Tibial artery (tissue), 4 donors: ENCODE results near the gene AASDHPPT.
"Not testable (repeated sequence)": the region's sequence is repeated elsewhere in the genome, so short reads cannot be mapped to it uniquely, and the experiment has no call there.

Experiments used
- DNase-seq, 2 donors: peaks; one replicate each; pipeline ENCODE4 v3.0.0-alpha.2; 2019
- H3K27ac ChIP-seq, 2 donors: fragments of 200-600 bp; sonication (generic) in 1 of 2; 1 replicate in 1 of 2; 2 replicates in 1 of 2; pipeline ENCODE4 v1.5.1; 2018 to 2019; ENCODE audit warnings: mild to moderate bottlenecking in 1 of 2
- H3K27me3 ChIP-seq, 2 donors: fragments of 200-600 bp; sonication (generic) in 1 of 2; one replicate each; pipeline versions ENCODE4 v1.5.1 to v1.6.0; 2016 to 2019
- H3K36me3 ChIP-seq, 3 donors: fragments of 200-600 bp; sonication (generic) in 2 of 3; one replicate each; pipeline ENCODE4 v1.5.1; 2016 to 2019; ENCODE audit warnings: mild to moderate bottlenecking in 2 of 3
- H3K4me1 ChIP-seq, 4 donors: fragments of 200-600 bp; sonication (generic) in 2 of 4; 1 replicate in 3 of 4; 2 replicates in 1 of 4; pipeline ENCODE4 v1.5.1; 2016 to 2019
- H3K4me3 ChIP-seq, 2 donors: fragments of 200-600 bp; sonication (generic) in 1 of 2; 1 replicate in 1 of 2; 2 replicates in 1 of 2; pipeline ENCODE4 v1.5.1; 2018 to 2019; ENCODE audit warnings: mild to moderate bottlenecking in 2 of 2
- H3K9me3 ChIP-seq, 3 donors: fragments of 200-600 bp; sonication (generic) in 1 of 3; one replicate each; pipeline ENCODE4 v1.5.1; 2016 to 2019
- intact Hi-C: fragments of 100-400 bp; cut with DNase I; formaldehyde crosslinking; loops from one replicate; pipeline ENCODE4 v1.15.0; 2023; ENCODE audit warnings: low total_unique reads
- TF ChIP-seq, protein P1 (sequence below), 2 experiments: fragments of 200-600 bp in 1 of 2; fragments of 450-650 bp in 1 of 2; IDR thresholded peaks; one replicate each; pipeline ENCODE4 v1.5.1; 2017 to 2019; ENCODE audit warnings: antibody characterized with exemption in 2 of 2, mild to moderate bottlenecking in 1 of 2, moderate library complexity in 1 of 2

Gene AASDHPPT

DNA sequence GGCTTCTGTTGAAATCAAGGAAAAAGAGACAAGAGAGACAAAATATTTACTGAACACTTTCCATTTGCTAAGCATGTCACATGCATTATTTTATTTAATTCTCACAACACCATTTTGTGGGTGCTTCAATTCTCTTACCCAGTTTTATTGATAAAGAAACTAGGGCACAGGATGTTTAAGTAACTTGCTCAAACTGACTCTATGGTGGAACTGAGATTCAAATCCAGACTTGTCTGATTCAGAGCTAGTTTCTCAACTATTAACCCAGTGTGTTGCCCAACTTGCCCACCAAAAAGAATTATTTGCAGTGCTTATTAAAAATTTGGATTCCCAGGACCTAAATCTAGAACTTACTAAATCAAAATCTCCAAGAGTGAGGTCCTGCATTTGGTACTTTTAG lies 33.9 kb upstream of the AASDHPPT start:
- no peak overlapping the region for H3K4me3 ChIP-seq
- intact Hi-C loops: no loop called here
- no peak for DNase-seq
- H3K27ac ChIP-seq: no peak overlapping the region
- no peaks in the 10 kb centered on the region for H3K4me1 ChIP-seq
- H3K9me3 ChIP-seq: no peaks in the 10 kb centered on the region
- no peaks in the 10 kb centered on the region for H3K27me3 ChIP-seq
- TF ChIP-seq, protein P1, sequence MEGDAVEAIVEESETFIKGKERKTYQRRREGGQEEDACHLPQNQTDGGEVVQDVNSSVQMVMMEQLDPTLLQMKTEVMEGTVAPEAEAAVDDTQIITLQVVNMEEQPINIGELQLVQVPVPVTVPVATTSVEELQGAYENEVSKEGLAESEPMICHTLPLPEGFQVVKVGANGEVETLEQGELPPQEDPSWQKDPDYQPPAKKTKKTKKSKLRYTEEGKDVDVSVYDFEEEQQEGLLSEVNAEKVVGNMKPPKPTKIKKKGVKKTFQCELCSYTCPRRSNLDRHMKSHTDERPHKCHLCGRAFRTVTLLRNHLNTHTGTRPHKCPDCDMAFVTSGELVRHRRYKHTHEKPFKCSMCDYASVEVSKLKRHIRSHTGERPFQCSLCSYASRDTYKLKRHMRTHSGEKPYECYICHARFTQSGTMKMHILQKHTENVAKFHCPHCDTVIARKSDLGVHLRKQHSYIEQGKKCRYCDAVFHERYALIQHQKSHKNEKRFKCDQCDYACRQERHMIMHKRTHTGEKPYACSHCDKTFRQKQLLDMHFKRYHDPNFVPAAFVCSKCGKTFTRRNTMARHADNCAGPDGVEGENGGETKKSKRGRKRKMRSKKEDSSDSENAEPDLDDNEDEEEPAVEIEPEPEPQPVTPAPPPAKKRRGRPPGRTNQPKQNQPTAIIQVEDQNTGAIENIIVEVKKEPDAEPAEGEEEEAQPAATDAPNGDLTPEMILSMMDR (IDR thresholded peaks at IDR 0.05): no peak
- H3K36me3 ChIP-seq: no peaks in the 10 kb centered on the region

DNA sequence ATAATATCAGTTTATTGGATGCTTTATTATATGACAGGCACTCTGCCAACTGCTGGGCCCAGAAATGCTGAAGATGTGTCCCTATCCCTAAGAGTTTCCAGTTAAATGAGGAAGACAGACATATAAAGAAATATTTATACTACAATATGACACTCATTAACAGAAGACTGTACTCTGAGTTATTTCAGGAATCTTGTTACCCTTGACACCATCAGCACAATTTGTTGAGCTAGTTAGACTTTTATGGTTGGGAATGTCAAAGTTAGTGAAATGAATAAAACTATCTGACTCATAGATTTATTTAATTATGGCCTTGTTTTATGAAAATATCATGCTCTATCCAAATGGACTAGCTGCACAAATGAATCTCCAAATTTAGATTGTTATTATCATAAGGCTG lies 29.8 kb upstream of the AASDHPPT start:
- H3K4me1 ChIP-seq: no peaks in the 10 kb centered on the region
- no peaks in the 10 kb centered on the region for H3K36me3 ChIP-seq
- TF ChIP-seq, protein P1 (IDR thresholded peaks at IDR 0.05): no peak
- no peak overlapping the region for H3K4me3 ChIP-seq
- no peak overlapping the region for H3K27ac ChIP-seq
- DNase-seq: no peak
- H3K9me3 ChIP-seq: no peaks in the 10 kb centered on the region
- intact Hi-C loops: no loop called here
- H3K27me3 ChIP-seq: no peaks in the 10 kb centered on the region

DNA sequence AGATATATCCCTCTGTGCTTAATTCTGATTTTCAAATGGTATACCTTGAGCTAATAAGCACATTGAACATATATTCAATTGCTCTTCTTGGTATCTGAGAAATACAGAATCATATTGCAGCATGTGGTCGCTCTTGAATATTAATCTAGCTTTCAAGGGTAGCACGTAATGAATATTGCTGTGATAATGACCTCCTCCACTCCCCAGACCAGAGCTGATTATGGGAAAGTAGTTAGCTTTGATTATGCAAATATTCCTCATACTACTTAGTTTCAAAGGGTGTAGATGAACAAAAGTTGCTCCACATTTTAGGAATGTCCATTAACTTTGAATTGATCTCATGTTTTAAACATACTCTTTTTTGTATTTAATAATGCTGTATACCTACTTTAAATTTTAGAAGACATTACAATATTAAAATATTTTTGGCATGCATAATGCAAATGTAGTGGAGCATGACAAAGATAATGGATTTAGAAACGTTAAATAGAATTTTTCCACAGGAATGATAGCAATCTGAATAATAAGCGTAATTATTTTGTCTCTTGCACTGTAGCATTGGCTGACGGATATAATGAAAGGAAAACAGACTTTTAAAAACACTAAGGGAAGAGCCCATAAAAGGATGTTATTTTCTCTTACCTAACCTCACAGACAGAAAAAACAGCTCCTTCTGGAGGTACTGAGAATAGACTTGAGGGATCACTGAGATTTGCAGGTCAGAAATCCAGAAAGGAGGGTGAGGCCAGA lies 27.6 kb upstream of the AASDHPPT start:
- H3K9me3 ChIP-seq: no peaks in the 10 kb centered on the region
- TF ChIP-seq, protein P1 (IDR thresholded peaks at IDR 0.05): no peak
- no peaks in the 10 kb centered on the region for H3K27me3 ChIP-seq
- DNase-seq: no peak
- H3K27ac ChIP-seq: no peak overlapping the region
- no peaks in the 10 kb centered on the region for H3K36me3 ChIP-seq
- no peaks in the 10 kb centered on the region for H3K4me1 ChIP-seq
- no peak overlapping the region for H3K4me3 ChIP-seq
- intact Hi-C loops: no loop called here

DNA sequence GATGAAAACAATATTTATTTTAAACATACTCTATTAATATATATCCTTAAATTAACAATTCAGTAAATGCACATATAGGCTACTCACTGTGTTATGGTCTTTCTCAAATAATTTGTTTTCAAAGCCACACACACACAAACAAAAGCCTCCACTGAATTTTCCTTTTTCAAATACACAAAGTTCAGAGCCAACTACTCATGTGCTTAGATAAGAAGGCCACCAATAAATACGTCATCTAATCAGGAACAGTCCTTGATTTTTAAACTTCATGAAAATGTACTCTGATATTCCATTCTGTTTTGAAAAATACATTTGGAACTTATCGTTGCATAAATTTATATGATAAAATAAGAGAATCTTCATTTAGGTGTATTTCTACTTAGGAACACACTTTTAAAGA lies 26.4 kb upstream of the AASDHPPT start:
- Histone ChIP-seq H3K4me1 (no peaks in the 10 kb centered on the region), H3K27me3 (no peaks in the 10 kb centered on the region), H3K27ac (no peak overlapping the region), H3K4me3 (no peak overlapping the region), H3K9me3 (no peaks in the 10 kb centered on the region), H3K36me3 (no peaks in the 10 kb centered on the region)
- no peak for DNase-seq
- intact Hi-C loops: no loop called here
- TF ChIP-seq, protein P1 (IDR thresholded peaks at IDR 0.05): no peak

DNA sequence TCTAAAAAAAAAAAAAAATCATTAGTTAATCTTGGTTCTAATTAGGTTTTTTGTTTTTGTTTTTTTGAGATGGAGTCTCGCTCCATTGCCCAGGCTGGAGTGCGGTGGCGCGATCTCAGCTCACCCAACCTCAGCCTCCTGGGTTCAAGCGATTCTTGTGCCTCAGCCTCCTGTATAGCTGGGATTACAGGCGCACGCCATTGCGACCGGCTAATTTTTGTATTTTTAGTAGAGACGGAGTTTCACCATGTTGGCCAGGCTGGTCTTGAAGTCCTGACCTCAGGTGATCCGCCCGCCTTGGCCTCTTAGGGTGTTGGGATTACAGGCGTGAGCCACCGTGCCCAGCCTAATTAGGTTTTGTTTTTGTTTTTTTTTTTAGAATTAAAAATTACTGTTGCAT lies 19.1 kb upstream of the AASDHPPT start:
- H3K4me3 ChIP-seq, H3K27ac ChIP-seq, H3K9me3 ChIP-seq, intact Hi-C loops, H3K27me3 ChIP-seq, H3K4me1 ChIP-seq, DNase-seq: not testable (repeated sequence)
- peaks cover 6 to 10% (median 10%) of the 10 kb centered on the region in 3 donors for H3K36me3 ChIP-seq

DNA sequence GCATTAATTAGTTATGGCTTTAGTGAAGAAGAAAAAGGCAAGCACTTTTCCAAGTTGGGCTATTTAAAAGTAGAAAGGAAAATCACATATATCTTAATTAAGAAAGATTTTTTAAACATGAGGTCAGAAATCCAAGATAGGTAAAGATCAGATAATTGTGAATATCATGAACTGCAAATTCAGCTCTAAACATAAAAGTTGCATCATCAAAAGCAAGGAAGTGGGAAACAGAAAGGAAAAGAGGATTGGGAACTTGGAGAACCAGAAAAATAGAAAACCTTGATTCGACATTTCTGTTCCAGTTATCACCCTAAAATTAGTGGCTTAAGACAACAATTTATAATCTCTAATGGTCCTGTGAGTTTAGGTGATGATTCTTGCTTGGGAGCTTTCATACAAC lies 17.8 kb upstream of the AASDHPPT start:
- no peak overlapping the region for H3K4me3 ChIP-seq
- no peaks in the 10 kb centered on the region for H3K4me1 ChIP-seq
- intact Hi-C loops: no loop called here
- DNase-seq: no peak
- peaks cover 6 to 10% (median 10%) of the 10 kb centered on the region in 3 donors for H3K36me3 ChIP-seq
- no peaks in the 10 kb centered on the region for H3K27me3 ChIP-seq
- no peak overlapping the region for H3K27ac ChIP-seq
- TF ChIP-seq, protein P1 (IDR thresholded peaks at IDR 0.05): no peak
- no peaks in the 10 kb centered on the region for H3K9me3 ChIP-seq
